Thyroid gland (tissue), 4 donors: ENCODE measurements around the gene BRPF3. TPM values are rescaled to one million over a fixed set of nuclear protein-coding genes. Genes with fewer than 3 reads are reported as not detected.

Experiments used
- DNase-seq, 2 donors: peaks; one replicate each; pipeline ENCODE4 v3.0.0-alpha.2; 2019
- H3K27ac ChIP-seq, 3 donors: fragments of 200-600 bp; sonication (generic); 1 replicate in 2 of 3; 2 replicates in 1 of 3; pipeline ENCODE4 v1.5.1; 2016 to 2019; ENCODE audit warnings: mild to moderate bottlenecking in 1 of 3, moderate library complexity in 1 of 3
- H3K27me3 ChIP-seq: fragments of 200-600 bp; sonication (generic); one replicate; pipeline ENCODE4 v1.5.1; 2019
- H3K36me3 ChIP-seq, 2 donors: fragments of 200-600 bp; sonication (generic); one replicate each; pipeline ENCODE4 v1.5.1; 2016 to 2019
- H3K4me1 ChIP-seq, 2 donors: fragments of 200-600 bp; sonication (generic); one replicate each; pipeline ENCODE4 v1.5.1; 2017 to 2019
- H3K4me3 ChIP-seq, 3 donors: fragments of 200-600 bp; sonication (generic); replicated peaks in 1 of 3; 1 replicate in 2 of 3; 2 replicates in 1 of 3; pipeline ENCODE4 v1.5.1; 2016; ENCODE audit warnings: mild to moderate bottlenecking in 1 of 3
- H3K9me3 ChIP-seq: fragments of 200-600 bp; sonication (generic); one replicate; pipeline ENCODE4 v1.5.1; 2017
- POLR2A ChIP-seq, 2 donors: fragments of 450-650 bp; IDR thresholded peaks; one replicate each; pipeline ENCODE4 v1.6.1; 2017; ENCODE audit warnings: antibody characterized with exemption in 2 of 2, mild to moderate bottlenecking in 2 of 2, moderate library complexity in 1 of 2
- WGBS, 2 donors: methylation state at CpG; one replicate each; pipeline ENCODE4 v1.1.5; 2017; 5-methylcytosine and 5-hydroxymethylcytosine counted together
- intact Hi-C: fragments of 100-400 bp; cut with DNase I; formaldehyde crosslinking; loops from one replicate; pipeline ENCODE4 v1.15.1; 2023
- total RNA-seq, 4 donors: library from RNA; depleted of rRNA; stranded (reverse); fragments of >200 nt; gene quantifications; one replicate each; pipeline ENCODE4 v1.2.3, GENCODE V29; 2016
- TF ChIP-seq, protein P1 (sequence below), 6 experiments: fragments of 200-600 bp in 3 of 6; fragments of 450-650 bp in 3 of 6; sonication (generic) in 3 of 6; IDR thresholded peaks; one replicate each; pipeline ENCODE4 v1.5.1; 2016 to 2019; ENCODE audit warnings: antibody characterized with exemption in 6 of 6, mild to moderate bottlenecking in 2 of 6, inconsistent platforms in 1 of 6, moderate library complexity in 1 of 6

Gene BRPF3
- total RNA-seq, 4 donors from 2014 or later: 21.5 to 55.1 (median 35.3) TPM

DNA sequence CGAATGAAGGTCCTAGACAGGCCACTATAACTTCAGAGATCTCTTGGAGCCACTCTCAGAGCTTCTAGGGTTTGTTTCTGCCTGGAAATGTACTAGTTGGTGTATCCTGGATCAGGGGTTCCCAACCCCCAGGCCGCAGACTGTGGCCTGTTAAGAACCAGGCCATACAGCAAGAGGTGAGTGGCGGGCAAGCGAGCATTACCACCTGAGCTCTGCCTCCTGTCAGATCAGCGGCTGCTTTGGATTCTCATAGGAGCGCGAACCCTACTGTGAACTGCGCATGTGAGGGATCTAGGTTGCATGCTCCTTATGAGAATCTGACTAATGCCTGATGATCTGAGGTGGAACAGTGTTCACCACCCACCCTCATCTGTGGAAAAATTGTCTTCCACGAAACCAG, 2.4 kb downstream of the BRPF3 start:
- intact Hi-C loops: loop anchor here (5.0 kb wide), 2 partner anchors 72 to 172 kb away; partner anchors contain the start of gene MAPK14
- peaks cover 10 to 14% of the 10 kb centered on the region in 2 donors for H3K4me1 ChIP-seq
- no peaks in the 10 kb centered on the region for H3K27me3 ChIP-seq
- TF ChIP-seq, protein P1, sequence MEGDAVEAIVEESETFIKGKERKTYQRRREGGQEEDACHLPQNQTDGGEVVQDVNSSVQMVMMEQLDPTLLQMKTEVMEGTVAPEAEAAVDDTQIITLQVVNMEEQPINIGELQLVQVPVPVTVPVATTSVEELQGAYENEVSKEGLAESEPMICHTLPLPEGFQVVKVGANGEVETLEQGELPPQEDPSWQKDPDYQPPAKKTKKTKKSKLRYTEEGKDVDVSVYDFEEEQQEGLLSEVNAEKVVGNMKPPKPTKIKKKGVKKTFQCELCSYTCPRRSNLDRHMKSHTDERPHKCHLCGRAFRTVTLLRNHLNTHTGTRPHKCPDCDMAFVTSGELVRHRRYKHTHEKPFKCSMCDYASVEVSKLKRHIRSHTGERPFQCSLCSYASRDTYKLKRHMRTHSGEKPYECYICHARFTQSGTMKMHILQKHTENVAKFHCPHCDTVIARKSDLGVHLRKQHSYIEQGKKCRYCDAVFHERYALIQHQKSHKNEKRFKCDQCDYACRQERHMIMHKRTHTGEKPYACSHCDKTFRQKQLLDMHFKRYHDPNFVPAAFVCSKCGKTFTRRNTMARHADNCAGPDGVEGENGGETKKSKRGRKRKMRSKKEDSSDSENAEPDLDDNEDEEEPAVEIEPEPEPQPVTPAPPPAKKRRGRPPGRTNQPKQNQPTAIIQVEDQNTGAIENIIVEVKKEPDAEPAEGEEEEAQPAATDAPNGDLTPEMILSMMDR (IDR thresholded peaks at IDR 0.05): no peak
- TF ChIP-seq POLR2A (IDR thresholded peaks at IDR 0.05): no peak
- no peak for DNase-seq
- H3K4me3 ChIP-seq: no peak overlapping the region
- no peaks in the 10 kb centered on the region for H3K9me3 ChIP-seq
- H3K36me3 ChIP-seq: peaks cover 16% of the 10 kb centered on the region in 2 donors
- 97 to 100% methylated on average over 9 of the region's 9 CpGs for WGBS, 2 donors
- no peak overlapping the region for H3K27ac ChIP-seq

DNA sequence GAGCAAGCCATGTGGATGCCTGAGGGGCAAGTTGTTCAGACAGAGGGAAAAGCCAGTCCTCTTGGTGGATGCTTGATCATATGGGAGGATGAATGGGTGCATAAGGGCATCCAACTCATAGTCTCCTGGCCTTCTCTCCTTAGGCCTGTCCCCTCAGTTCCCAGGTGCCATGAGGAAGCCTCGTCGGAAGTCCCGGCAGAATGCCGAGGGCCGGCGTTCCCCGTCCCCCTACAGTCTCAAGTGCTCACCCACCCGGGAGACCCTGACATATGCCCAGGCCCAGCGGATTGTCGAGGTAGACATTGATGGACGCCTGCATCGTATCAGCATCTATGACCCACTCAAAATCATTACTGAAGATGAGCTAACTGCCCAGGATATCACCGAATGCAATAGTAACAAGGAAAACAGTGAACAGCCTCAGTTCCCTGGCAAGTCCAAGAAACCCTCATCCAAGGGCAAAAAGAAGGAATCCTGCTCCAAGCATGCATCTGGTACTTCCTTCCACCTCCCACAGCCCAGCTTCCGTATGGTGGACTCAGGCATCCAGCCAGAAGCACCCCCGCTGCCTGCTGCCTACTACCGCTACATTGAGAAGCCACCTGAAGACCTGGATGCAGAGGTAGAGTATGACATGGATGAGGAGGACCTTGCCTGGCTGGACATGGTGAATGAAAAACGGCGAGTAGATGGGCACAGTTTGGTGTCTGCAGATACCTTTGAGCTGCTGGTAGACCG, 3.8 kb downstream of the BRPF3 start:
- H3K36me3 ChIP-seq: peaks cover 19 to 22% of the 10 kb centered on the region in 2 donors
- H3K9me3 ChIP-seq: no peaks in the 10 kb centered on the region
- H3K4me1 ChIP-seq: peaks cover 10 to 18% of the 10 kb centered on the region in 2 donors
- H3K27ac ChIP-seq: no peak overlapping the region
- intact Hi-C loops: no loop called here
- no peak for TF ChIP-seq POLR2A (IDR thresholded peaks at IDR 0.05)
- TF ChIP-seq, protein P1 (IDR thresholded peaks at IDR 0.05): no peak
- 98% methylated on average over 19 of the region's 19 CpGs for WGBS, 2 donors
- H3K27me3 ChIP-seq: no peaks in the 10 kb centered on the region
- no peak overlapping the region for H3K4me3 ChIP-seq
- DNase-seq: no peak

DNA sequence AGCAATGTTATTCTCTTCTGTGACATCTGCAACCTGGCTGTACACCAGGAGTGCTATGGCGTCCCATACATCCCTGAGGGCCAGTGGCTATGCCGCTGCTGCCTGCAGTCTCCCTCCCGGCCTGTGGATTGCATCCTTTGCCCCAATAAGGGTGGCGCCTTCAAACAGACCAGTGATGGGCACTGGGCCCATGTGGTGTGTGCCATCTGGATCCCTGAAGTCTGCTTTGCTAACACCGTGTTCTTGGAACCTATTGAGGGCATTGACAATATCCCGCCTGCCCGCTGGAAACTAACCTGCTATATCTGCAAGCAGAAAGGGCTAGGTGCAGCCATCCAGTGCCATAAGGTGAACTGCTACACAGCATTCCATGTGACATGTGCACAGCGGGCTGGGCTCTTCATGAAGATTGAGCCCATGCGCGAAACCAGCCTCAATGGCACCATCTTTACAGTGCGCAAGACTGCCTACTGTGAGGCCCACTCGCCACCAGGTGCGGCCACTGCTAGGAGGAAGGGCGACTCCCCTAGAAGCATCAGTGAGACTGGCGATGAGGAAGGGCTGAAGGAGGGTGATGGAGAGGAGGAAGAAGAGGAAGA, 4.6 kb downstream of the BRPF3 start:
- H3K27ac ChIP-seq: no peak overlapping the region
- peaks cover 10 to 15% of the 10 kb centered on the region in 2 donors for H3K4me1 ChIP-seq
- peaks cover 19 to 22% of the 10 kb centered on the region in 2 donors for H3K36me3 ChIP-seq
- H3K27me3 ChIP-seq: no peaks in the 10 kb centered on the region
- no peaks in the 10 kb centered on the region for H3K9me3 ChIP-seq
- intact Hi-C loops: no loop called here
- WGBS, 2 donors: 90 to 97% methylated on average over 13 to 14 of the region's 15 CpGs
- DNase-seq: no peak
- no peak overlapping the region for H3K4me3 ChIP-seq
- no peak for TF ChIP-seq POLR2A (IDR thresholded peaks at IDR 0.05)
- TF ChIP-seq, protein P1 (IDR thresholded peaks at IDR 0.05): no peak

DNA sequence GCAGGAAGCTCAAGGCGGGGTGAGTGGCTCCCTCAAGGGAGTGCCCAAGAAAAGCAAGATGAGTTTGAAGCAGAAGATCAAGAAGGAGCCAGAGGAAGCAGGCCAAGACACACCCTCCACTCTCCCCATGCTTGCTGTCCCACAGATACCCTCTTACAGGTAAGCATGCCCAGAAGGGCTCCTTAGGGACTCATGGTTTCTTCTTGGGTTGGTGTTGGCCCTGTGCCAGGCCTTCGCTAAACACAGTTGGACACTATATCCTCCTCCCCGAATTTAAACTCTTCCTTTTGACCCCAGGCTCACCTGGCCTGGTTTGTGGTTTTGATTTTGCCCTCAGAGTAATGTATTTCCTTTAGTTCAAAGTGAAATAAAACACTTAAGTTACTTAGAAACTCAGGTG, 5.1 kb downstream of the BRPF3 start:
- Histone ChIP-seq H3K27ac (no peak overlapping the region), H3K4me3 (no peak overlapping the region)

More for the DNA sequence above, 5.1 kb downstream of the BRPF3 start:
- no peak for TF ChIP-seq POLR2A (IDR thresholded peaks at IDR 0.05)
- TF ChIP-seq, protein P1 (IDR thresholded peaks at IDR 0.05): no peak
- Histone ChIP-seq H3K36me3 (peaks cover 19 to 22% of the 10 kb centered on the region in 2 donors), H3K27me3 (no peaks in the 10 kb centered on the region), H3K4me1 (peaks cover 10 to 15% of the 10 kb centered on the region in 2 donors), H3K9me3 (no peaks in the 10 kb centered on the region)
- DNase-seq: no peak
- intact Hi-C loops: no loop called here
- WGBS, 2 donors: 46 to 54% methylated on average over 3 of the region's 3 CpGs
